B cell (primary cell): ENCODE measurements around the gene SAMD4B. TPM values are rescaled to one million over a fixed set of nuclear protein-coding genes. Genes with fewer than 3 reads are reported as not detected.
A peak's percentile ranks its signal among the peaks of the same experiment; 100 is the strongest.

Source experiments
- ATAC-seq: fragments of 200-7000 bp; cut with Tn5 transposase; one replicate; pipeline ENCODE4 v1.10.0; 2021; ENCODE audit warnings: low read depth, mild to moderate bottlenecking, moderate number of reproducible peaks, moderate library complexity
- CTCF ChIA-PET: fragments of 350-600 bp; sonication (Branson Sonifier 250); formaldehyde crosslinking; loops from one replicate; lab custom pipeline; 2021; ENCODE audit warnings: antibody characterized with exemption, inconsistent platforms; lab: Charles Lee
- POLR2A ChIA-PET: fragments of 350-600 bp; sonication (Branson Sonifier 250); formaldehyde crosslinking; loops from one replicate; lab custom pipeline; 2021; ENCODE audit warnings: antibody characterized with exemption; lab: Charles Lee
- DNase-seq: peaks from one replicate; pipeline ENCODE4 v3.0.0; 2013
- H2AFZ ChIP-seq: 2 replicates; pipeline ENCODE4 v1.6.1; 2012; ENCODE audit warnings: mild to moderate bottlenecking, low read depth, low read length; ENCODE audit not compliant: insufficient read depth, poor library complexity, severe bottlenecking
- H3K27ac ChIP-seq, 2 donors: 1 replicate in 1 of 2; 2 replicates in 1 of 2; pipeline ENCODE4 v1.5.1; 2012 to 2013; ENCODE audit warnings: low read length in 2 of 2, mild to moderate bottlenecking in 2 of 2, moderate library complexity in 1 of 2
- H3K27me3 ChIP-seq, 4 experiments: fragments of 200-600 bp in 1 of 4; sonication (generic) in 1 of 4; replicated peaks in 1 of 4; 1 replicate in 2 of 4; 2 replicates in 2 of 4; pipeline versions ENCODE4 v1.6.1 to v1.7.0; 2013 to 2016; ENCODE audit warnings: low read length in 3 of 4, mild to moderate bottlenecking in 2 of 4, mixed read lengths in 1 of 4, moderate library complexity in 1 of 4; ENCODE audit not compliant: insufficient read depth in 4 of 4, control insufficient read depth in 3 of 4; ENCODE audit errors: control extremely low read depth in 1 of 4
- H3K36me3 ChIP-seq, 2 experiments: replicated peaks in 1 of 2; 1 replicate in 1 of 2; 2 replicates in 1 of 2; pipeline versions ENCODE4 v1.6.1 to v1.7.1; 2013; ENCODE audit warnings: low read length in 1 of 2; ENCODE audit not compliant: insufficient read depth in 2 of 2, control insufficient read depth in 1 of 2; ENCODE audit errors: control extremely low read depth in 1 of 2, extremely low read depth in 1 of 2
- H3K4me1 ChIP-seq, 2 donors: fragments of 200-600 bp in 1 of 2; sonication (generic) in 1 of 2; 1 replicate in 1 of 2; 2 replicates in 1 of 2; pipeline versions ENCODE4 v1.5.1 to v1.6.1; 2013 to 2017; ENCODE audit warnings: low read length in 2 of 2; ENCODE audit not compliant: control insufficient read depth in 2 of 2, insufficient read depth in 2 of 2
- H3K4me2 ChIP-seq: replicated peaks from 2 replicates; pipeline ENCODE3; 2012; ENCODE audit warnings: mild to moderate bottlenecking, low read depth, low read length; ENCODE audit not compliant: poor library complexity, severe bottlenecking
- H3K4me3 ChIP-seq, 5 experiments: fragments of 200-600 bp in 1 of 5; sonication (generic) in 1 of 5; 1 replicate in 3 of 5; 2 replicates in 2 of 5; pipeline versions ENCODE4 v1.5.1 to v1.7.0; 2011 to 2016; ENCODE audit warnings: low read length in 4 of 5, mild to moderate bottlenecking in 4 of 5, low read depth in 2 of 5, control low read depth in 1 of 5, moderate library complexity in 1 of 5; ENCODE audit not compliant: insufficient read depth in 1 of 5; ENCODE audit errors: control extremely low read depth in 1 of 5, extremely low read depth in 1 of 5
- H3K79me2 ChIP-seq: fragments of 200-600 bp; sonication (generic); one replicate; pipeline ENCODE4 v1.6.0; 2016; ENCODE audit warnings: low read length; ENCODE audit not compliant: control insufficient read depth, insufficient read depth
- H3K9ac ChIP-seq: fragments of 200-600 bp; sonication (generic); 2 replicates; pipeline ENCODE4 v1.6.1; 2017; ENCODE audit warnings: mild to moderate bottlenecking, low read length, moderate library complexity
- H3K9me3 ChIP-seq, 3 donors: one replicate each; pipeline versions ENCODE4 v1.6.1 to v1.7.1; 2013; ENCODE audit warnings: low read length in 2 of 3; ENCODE audit not compliant: control insufficient read depth in 2 of 3, insufficient read depth in 1 of 3; ENCODE audit errors: control extremely low read depth in 1 of 3
- H4K20me1 ChIP-seq: 2 replicates; pipeline ENCODE4 v1.6.0; 2012; ENCODE audit warnings: mild to moderate bottlenecking, low read length; ENCODE audit not compliant: insufficient read depth, control insufficient read depth, poor library complexity, severe bottlenecking
- H3K27ac Mint-ChIP-seq: one replicate; pipeline ENCODE4 v1.8.0; 2021; ENCODE audit warnings: mixed read lengths
- H3K27me3 Mint-ChIP-seq: one replicate; pipeline ENCODE4 v1.8.0; 2021; ENCODE audit warnings: mixed read lengths
- H3K4me1 Mint-ChIP-seq: one replicate; pipeline ENCODE4 v1.8.0; 2021; ENCODE audit warnings: mixed read lengths
- H3K4me3 Mint-ChIP-seq: one replicate; pipeline ENCODE4 v1.8.0; 2021; ENCODE audit warnings: mixed read lengths
- H3K9me3 Mint-ChIP-seq: one replicate; pipeline ENCODE4 v1.8.0; 2022; ENCODE audit warnings: mixed read lengths; ENCODE audit not compliant: insufficient read depth
- CTCF ChIP-seq: fragments of 200-600 bp; IDR thresholded peaks from one replicate; pipeline ENCODE4 v1.8.0; 2022; ENCODE audit warnings: antibody characterized with exemption, mild to moderate bottlenecking
- EZH2 ChIP-seq: IDR thresholded peaks from 2 replicates; pipeline ENCODE4 v1.6.1; 2012; ENCODE audit warnings: borderline replicate concordance, low read depth, mild to moderate bottlenecking, moderate library complexity, low read length; ENCODE audit not compliant: insufficient read depth, poor library complexity, severe bottlenecking
- WGBS: methylation state at CpG from one replicate; pipeline ENCODE4 v1.1.5; 2013; ENCODE audit warnings: missing lambda C conversion rate; ENCODE audit not compliant: insufficient coverage; 5-methylcytosine and 5-hydroxymethylcytosine counted together
- intact Hi-C: fragments of 100-400 bp; cut with micrococcal nuclease; formaldehyde crosslinking; loops from one replicate; pipeline ENCODE4 v1.10.0; 2022
- polyA plus RNA-seq: library from polyadenylated mRNA; depleted of rRNA; stranded (reverse); fragments of >200 nt; gene quantifications from 2 replicates; pipeline ENCODE4 v1.2.3, GENCODE V29; 2012
- total RNA-seq, 2 donors: library from RNA; stranded (reverse); fragments of 120-200 nt in 1 of 2; gene quantifications; 1 replicate in 1 of 2; 2 replicates in 1 of 2; pipeline versions ENCODE4 v1.2.3 to v1.2.4, GENCODE V29; 2013 to 2022

The SAMD4B gene
- total and polyA plus RNA-seq, 2 donors (not counting 1 experiment from before 2014, with no cell fraction given) = 87.3 to 90.0 TPM

DNA sequence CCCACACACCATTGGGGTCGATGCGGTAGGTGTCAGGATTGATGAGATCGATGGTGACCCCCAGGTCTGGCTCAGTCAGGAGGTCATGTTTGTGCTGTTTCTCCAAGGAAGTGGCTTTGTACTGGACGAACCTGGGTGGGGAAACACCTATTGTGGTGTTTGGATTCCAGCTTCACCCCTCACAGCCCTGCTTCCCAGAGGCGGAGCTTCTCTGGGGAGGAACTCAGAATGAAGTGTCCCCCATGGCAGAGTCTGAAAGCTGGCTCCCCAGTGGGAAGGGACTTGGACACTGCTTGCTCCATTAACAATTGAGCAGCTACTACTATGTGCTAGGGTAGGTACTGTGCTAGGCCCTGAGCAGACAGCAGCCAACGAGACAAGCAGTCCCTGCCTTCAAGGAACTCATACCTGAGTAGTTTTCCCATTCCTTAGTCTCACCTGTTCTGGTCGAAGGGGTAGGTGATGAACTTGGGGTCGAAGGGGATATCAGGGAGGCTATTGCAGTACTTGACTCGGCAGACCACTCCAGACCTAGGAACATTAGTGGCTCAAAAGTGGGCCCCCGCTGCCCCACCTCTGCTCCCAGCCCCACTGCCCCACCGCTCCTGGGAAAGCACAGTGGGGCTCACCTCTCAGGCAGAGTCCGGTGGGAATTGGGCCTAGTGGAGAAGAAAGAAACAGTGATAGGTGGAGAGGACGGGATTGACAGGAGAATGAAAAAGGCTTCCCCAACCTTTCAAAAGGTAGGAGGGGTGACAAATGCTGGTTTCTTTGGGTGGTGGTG is 47.6 kb downstream of the SAMD4B start:
- peak overlapping the region; percentile 86 for H3K4me2 ChIP-seq
- WGBS = 87% methylated on average over 3 of the region's 13 CpGs
- CTCF ChIA-PET = interaction anchor here (1.3 to 2.7 kb wide), 3 partner anchors 46 to 267 kb away, joined by 3 to 9 read pairs (median 8); partner anchors contain the start of genes RPS16 and SAMD4B
- H3K79me2 ChIP-seq = peaks cover 51% of the 10 kb centered on the region
- intact Hi-C loops = loop anchor here (2.0 kb wide), 3 partner anchors 143 to 581 kb away; partner anchors contain the start of genes EID2, EID2B and PSMC4
- Mint-ChIP-seq H3K4me3 (peak overlapping the region; percentile 87), H3K27me3 (no peaks in the 10 kb centered on the region), H3K9me3 (no peaks in the 10 kb centered on the region), H3K27ac (peak overlapping the region; percentile 99), H3K4me1 (peaks cover 42% of the 10 kb centered on the region)
- H3K27ac ChIP-seq = peak overlapping the region; percentile 96 to 97
- H3K36me3 ChIP-seq = peaks cover 0 to 65% of the 10 kb centered on the region in 2 experiments
- H2AFZ ChIP-seq = no peak overlapping the region
- H3K4me1 ChIP-seq = peaks cover 16 to 33% of the 10 kb centered on the region in 2 donors
- POLR2A ChIA-PET = interaction anchor here (2.0 to 3.0 kb wide), 2 partner anchors 14 to 56 kb away, joined by 8 to 69 read pairs; partner anchors contain the start of genes SUPT5H and ZFP36
- peak overlapping the region; percentile 65 to 99 (median 90) for H3K4me3 ChIP-seq
- H3K27me3 ChIP-seq = no peaks in the 10 kb centered on the region
- peaks cover 27% of the 10 kb centered on the region for H4K20me1 ChIP-seq
- H3K9me3 ChIP-seq = no peaks in the 10 kb centered on the region
- ATAC-seq (no peak), DNase-seq (no peak)
- TF ChIP-seq EZH2 (no peak), CTCF (no peak)
- peak overlapping the region; percentile 99 for H3K9ac ChIP-seq
